ENCODE data around the gene VWA2. TPM values are rescaled to one million over a fixed set of nuclear protein-coding genes. Genes with fewer than 3 reads are reported as not detected.

Gene VWA2
- total RNA-seq, 4 donors from 2014 or later, result 2.9 to 5.7 (median 4.9) TPM

GRCh38 chr10:114257498-114257897, 18.4 kb downstream of the VWA2 start:
- WGBS, 2 donors, result 50 to 51% methylated on average over 3 of the region's 3 CpGs

GRCh38 chr10:114258274-114258840, 19.3 kb downstream of the VWA2 start:
- no peaks in the 10 kb centered on the region for H3K36me3 ChIP-seq
- DNase-seq, result no peak
- H3K9me3 ChIP-seq, result no peaks in the 10 kb centered on the region
- H3K27ac ChIP-seq, result peak overlapping the region in 1 of 4 donors; percentile 25
- 78 to 79% methylated on average over 5 of the region's 5 CpGs for WGBS, 2 donors
- no peak for TF ChIP-seq CTCF (IDR thresholded peaks at IDR 0.05)
- TF ChIP-seq POLR2A (IDR thresholded peaks at IDR 0.05), result no peak
- no peak overlapping the region for H3K4me3 ChIP-seq
- intact Hi-C loops (cut with DNase I), result no loop called here
- H3K4me1 ChIP-seq, result peaks cover 0 to 19% (median 0%) of the 10 kb centered on the region in 3 donors
- no peaks in the 10 kb centered on the region for H3K27me3 ChIP-seq

More at GRCh38 chr10:114257498-114257897, 18.4 kb downstream of the VWA2 start:
- intact Hi-C loops (cut with DNase I), result no loop called here
- no peaks in the 10 kb centered on the region for H3K27me3 ChIP-seq
- H3K36me3 ChIP-seq, result no peaks in the 10 kb centered on the region
- TF ChIP-seq CTCF (IDR thresholded peaks at IDR 0.05), result no peak
- TF ChIP-seq POLR2A (IDR thresholded peaks at IDR 0.05), result no peak
- H3K27ac ChIP-seq, result peak overlapping the region in 2 of 4 donors; percentile 6 to 25
- no peak for DNase-seq
- no peaks in the 10 kb centered on the region for H3K9me3 ChIP-seq
- H3K4me3 ChIP-seq, result no peak overlapping the region
- peaks cover 0 to 19% (median 0%) of the 10 kb centered on the region in 3 donors for H3K4me1 ChIP-seq

- intact Hi-C loops (cut with DNase I), result no loop called here
- TF ChIP-seq CTCF (IDR thresholded peaks at IDR 0.05) (no peak), POLR2A (IDR thresholded peaks at IDR 0.05) (no peak)
Observed at GRCh38 chr10:114259824-114260223, 20.8 kb downstream of the VWA2 start.

GRCh38 chr10:114260366-114260765, 21.3 kb downstream of the VWA2 start:
- no peak for TF ChIP-seq CTCF (IDR thresholded peaks at IDR 0.05)
- TF ChIP-seq POLR2A (IDR thresholded peaks at IDR 0.05), result no peak
- peak overlapping the region in 2 of 4 donors; percentile 23 to 49 for H3K27ac ChIP-seq
- no peak for DNase-seq
- intact Hi-C loops (cut with DNase I), result no loop called here
- H3K36me3 ChIP-seq, result no peaks in the 10 kb centered on the region
- H3K4me1 ChIP-seq, result peaks cover 0 to 24% (median 1%) of the 10 kb centered on the region in 3 donors
- H3K27me3 ChIP-seq, result no peaks in the 10 kb centered on the region
- no peaks in the 10 kb centered on the region for H3K9me3 ChIP-seq
- H3K4me3 ChIP-seq, result no peak overlapping the region
- WGBS, 2 donors, result 88 to 100% methylated on average over 2 to 4 of the region's 5 CpGs

More at GRCh38 chr10:114259824-114260223, 20.8 kb downstream of the VWA2 start:
- DNase-seq, result no peak
- H3K27me3 ChIP-seq, result no peaks in the 10 kb centered on the region
- no peak overlapping the region for H3K27ac ChIP-seq
- H3K4me3 ChIP-seq, result no peak overlapping the region
- 57 to 80% methylated on average over 4 to 10 of the region's 10 CpGs for WGBS, 2 donors
- H3K36me3 ChIP-seq, result no peaks in the 10 kb centered on the region
- peaks cover 0 to 19% (median 0%) of the 10 kb centered on the region in 3 donors for H3K4me1 ChIP-seq
- H3K9me3 ChIP-seq, result no peaks in the 10 kb centered on the region

GRCh38 chr10:114261076-114261475, 22.0 kb downstream of the VWA2 start:
- 47 to 50% methylated on average over 1 to 2 of the region's 2 CpGs for WGBS, 2 donors
- Histone ChIP-seq H3K27me3 (no peaks in the 10 kb centered on the region), H3K4me3 (no peak overlapping the region), H3K4me1 (peaks cover 0 to 31% (median 6%) of the 10 kb centered on the region in 3 donors), H3K27ac (peak overlapping the region in 2 of 4 donors; percentile 23 to 49), H3K36me3 (no peaks in the 10 kb centered on the region), H3K9me3 (no peaks in the 10 kb centered on the region)
- no peak for DNase-seq
- intact Hi-C loops (cut with DNase I), result no loop called here
- no peak for TF ChIP-seq CTCF (IDR thresholded peaks at IDR 0.05)
- TF ChIP-seq POLR2A (IDR thresholded peaks at IDR 0.05), result no peak

Data from esophagus squamous epithelium (tissue), 5 donors.